Measurements from ENCODE around the gene RTN4RL1.

- TF ChIP-seq CTCF (optimal IDR thresholded peaks at IDR 0.05 in 1 of 3, IDR thresholded peaks at IDR 0.05 in 1 of 3, conservative IDR thresholded peaks at IDR 0.05 in 1 of 3; ENCODE audit: extremely low read depth in 1 of 3, insufficient read depth in 2 of 3, low read length in 3 of 3), result peak in 2 of 3 experiments; percentile 48 to 68
- no peak for TF ChIP-seq EZH2 (IDR thresholded peaks at IDR 0.05; ENCODE audit: low read length)
These were observed 5.6 kb upstream of the RTN4RL1 start for GRCh38 chr17:2030779-2031163.

Data from keratinocyte (primary cell).